ENCODE results near the gene B3GNT2.
"Not testable (repeated sequence)": the region's sequence is repeated elsewhere in the genome, so short reads cannot be mapped to it uniquely, and the experiment has no call there.

DNA sequence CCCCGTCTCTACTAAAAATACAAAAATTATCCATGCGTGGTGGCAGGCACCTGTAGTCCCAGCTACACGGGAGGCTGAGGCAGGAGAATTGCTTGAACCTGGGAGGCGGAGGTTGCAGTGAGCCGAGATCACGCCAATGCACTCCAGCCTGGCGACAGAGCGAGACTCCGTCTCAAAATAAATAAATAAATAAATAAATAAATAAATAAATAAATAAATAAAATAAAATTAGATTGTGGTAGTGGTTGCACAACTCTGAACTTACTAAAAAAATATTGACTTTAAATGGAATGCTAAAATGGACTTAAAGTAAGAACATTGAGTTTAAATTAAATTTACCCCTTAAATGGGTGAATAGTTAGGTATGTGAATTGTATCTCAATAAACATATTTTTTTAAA lies 35.2 kb upstream of the B3GNT2 start:
- not testable (repeated sequence) for TF ChIP-seq EZH2 (IDR thresholded peaks at IDR 0.05; ENCODE audit: borderline replicate concordance, insufficient read depth, low read length, poor library complexity, severe bottlenecking); CTCF (IDR thresholded peaks at IDR 0.05; ENCODE audit: poor library complexity, severe bottlenecking); EP300 (conservative IDR thresholded peaks at IDR 0.05; ENCODE audit: poor library complexity, severe bottlenecking); MXI1 (conservative IDR thresholded peaks at IDR 0.05; ENCODE audit: poor library complexity, severe bottlenecking)
- TF ChIP-seq, protein P1, sequence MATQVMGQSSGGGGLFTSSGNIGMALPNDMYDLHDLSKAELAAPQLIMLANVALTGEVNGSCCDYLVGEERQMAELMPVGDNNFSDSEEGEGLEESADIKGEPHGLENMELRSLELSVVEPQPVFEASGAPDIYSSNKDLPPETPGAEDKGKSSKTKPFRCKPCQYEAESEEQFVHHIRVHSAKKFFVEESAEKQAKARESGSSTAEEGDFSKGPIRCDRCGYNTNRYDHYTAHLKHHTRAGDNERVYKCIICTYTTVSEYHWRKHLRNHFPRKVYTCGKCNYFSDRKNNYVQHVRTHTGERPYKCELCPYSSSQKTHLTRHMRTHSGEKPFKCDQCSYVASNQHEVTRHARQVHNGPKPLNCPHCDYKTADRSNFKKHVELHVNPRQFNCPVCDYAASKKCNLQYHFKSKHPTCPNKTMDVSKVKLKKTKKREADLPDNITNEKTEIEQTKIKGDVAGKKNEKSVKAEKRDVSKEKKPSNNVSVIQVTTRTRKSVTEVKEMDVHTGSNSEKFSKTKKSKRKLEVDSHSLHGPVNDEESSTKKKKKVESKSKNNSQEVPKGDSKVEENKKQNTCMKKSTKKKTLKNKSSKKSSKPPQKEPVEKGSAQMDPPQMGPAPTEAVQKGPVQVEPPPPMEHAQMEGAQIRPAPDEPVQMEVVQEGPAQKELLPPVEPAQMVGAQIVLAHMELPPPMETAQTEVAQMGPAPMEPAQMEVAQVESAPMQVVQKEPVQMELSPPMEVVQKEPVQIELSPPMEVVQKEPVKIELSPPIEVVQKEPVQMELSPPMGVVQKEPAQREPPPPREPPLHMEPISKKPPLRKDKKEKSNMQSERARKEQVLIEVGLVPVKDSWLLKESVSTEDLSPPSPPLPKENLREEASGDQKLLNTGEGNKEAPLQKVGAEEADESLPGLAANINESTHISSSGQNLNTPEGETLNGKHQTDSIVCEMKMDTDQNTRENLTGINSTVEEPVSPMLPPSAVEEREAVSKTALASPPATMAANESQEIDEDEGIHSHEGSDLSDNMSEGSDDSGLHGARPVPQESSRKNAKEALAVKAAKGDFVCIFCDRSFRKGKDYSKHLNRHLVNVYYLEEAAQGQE (IDR thresholded peaks at IDR 0.05; ENCODE audit: borderline replicate concordance), result not testable (repeated sequence)

Measured in neural cell (in vitro differentiated cells).